Measurements from ENCODE around the gene ADCK2.
"Not testable (repeated sequence)": the region's sequence is repeated elsewhere in the genome, so short reads cannot be mapped to it uniquely, and the experiment has no call there.

DNA sequence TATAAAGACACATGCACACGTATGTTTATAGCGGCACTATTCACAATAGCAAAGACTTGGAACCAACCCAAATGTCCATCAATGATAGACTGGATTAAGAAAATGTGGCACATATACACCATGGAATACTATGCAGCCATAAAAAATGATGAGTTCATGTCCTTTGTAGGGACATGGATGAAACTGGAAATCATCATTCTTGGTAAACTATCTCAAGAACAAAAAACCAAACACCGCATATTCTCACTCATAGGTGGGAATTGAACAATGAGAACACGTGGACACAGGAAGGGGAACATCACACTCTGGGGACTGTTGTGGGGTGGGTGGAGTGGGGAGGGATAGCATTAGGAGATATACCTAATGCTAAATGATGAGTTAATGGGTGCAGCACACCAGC lies 70.5 kb downstream of the ADCK2 start:
- TF ChIP-seq, protein P1, sequence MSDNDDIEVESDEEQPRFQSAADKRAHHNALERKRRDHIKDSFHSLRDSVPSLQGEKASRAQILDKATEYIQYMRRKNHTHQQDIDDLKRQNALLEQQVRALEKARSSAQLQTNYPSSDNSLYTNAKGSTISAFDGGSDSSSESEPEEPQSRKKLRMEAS (IDR thresholded peaks at IDR 0.05; ENCODE audit: low read depth, low read length), result not testable (repeated sequence)
- TF ChIP-seq, protein P2, sequence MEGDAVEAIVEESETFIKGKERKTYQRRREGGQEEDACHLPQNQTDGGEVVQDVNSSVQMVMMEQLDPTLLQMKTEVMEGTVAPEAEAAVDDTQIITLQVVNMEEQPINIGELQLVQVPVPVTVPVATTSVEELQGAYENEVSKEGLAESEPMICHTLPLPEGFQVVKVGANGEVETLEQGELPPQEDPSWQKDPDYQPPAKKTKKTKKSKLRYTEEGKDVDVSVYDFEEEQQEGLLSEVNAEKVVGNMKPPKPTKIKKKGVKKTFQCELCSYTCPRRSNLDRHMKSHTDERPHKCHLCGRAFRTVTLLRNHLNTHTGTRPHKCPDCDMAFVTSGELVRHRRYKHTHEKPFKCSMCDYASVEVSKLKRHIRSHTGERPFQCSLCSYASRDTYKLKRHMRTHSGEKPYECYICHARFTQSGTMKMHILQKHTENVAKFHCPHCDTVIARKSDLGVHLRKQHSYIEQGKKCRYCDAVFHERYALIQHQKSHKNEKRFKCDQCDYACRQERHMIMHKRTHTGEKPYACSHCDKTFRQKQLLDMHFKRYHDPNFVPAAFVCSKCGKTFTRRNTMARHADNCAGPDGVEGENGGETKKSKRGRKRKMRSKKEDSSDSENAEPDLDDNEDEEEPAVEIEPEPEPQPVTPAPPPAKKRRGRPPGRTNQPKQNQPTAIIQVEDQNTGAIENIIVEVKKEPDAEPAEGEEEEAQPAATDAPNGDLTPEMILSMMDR (IDR thresholded peaks at IDR 0.05; ENCODE audit: low read depth, low read length), result not testable (repeated sequence)
- not testable (repeated sequence) for TF ChIP-seq POLR2A (IDR thresholded peaks at IDR 0.05; ENCODE audit: extremely low read depth, insufficient read length); MYC (IDR thresholded peaks at IDR 0.05; ENCODE audit: low read depth, low read length)

Measured in NB4 (cell line).